Fibroblast of skin of abdomen (primary cell): ENCODE data around the gene ERBIN. TPM values are rescaled to one million over a fixed set of nuclear protein-coding genes. Genes with fewer than 3 reads are reported as not detected.
"Not testable (repeated sequence)": the region's sequence is repeated elsewhere in the genome, so short reads cannot be mapped to it uniquely, and the experiment has no call there.

Source experiments
- DNase-seq: peaks from one replicate; pipeline ENCODE4 v3.0.0-alpha.2; 2013
- polyA plus RNA-seq, 2 experiments: library from polyadenylated mRNA; unstranded; fragments of 120-200 nt; gene quantifications; one replicate each; pipeline ENCODE4 v1.2.1, GENCODE V29; 2013; ENCODE audit not compliant: insufficient read length in 2 of 2

The ERBIN gene
- 47.9 TPM for polyA plus RNA-seq (2013, experiment 1 of 2; ENCODE audit: insufficient read length)
- 49.4 TPM for polyA plus RNA-seq (2013, experiment 2 of 2; ENCODE audit: insufficient read length)

DNA sequence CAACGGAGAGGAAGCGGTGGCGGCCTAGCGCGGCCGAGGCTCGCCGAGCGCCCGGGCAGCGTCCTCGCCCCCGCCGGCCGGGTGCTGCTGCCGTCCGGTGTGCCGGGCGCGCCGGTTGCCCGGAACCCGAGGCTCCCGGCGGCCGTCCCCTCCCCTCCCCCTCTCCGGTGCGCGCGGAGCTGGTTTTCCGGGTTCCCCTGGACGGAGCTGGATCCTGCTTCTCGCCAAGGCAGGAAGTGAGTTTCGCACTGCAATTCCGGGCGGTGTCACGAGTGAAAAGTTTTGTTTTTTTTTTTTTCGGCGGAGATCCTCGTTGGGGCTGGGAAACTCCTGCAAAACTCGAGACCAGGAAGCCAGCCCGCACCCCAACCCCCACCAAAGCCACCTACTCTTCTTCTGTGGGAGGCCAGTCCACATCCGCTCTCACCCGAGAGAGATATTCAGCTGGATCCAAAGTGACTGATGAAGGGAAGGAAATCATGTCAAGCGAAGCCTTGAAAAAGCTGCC lies at the start of gene ERBIN:
Gene ERBIN, plus strand, starts transcription at position 300 of the 508 bp plus-strand sequence. CDS start 66,144 bp downstream, outside the sequence.
- peak; percentile 81 for DNase-seq

GRCh38 chr5:65876970-65877369 lies 49.4 kb upstream of the ERBIN start:
- DNase-seq = no peak

GRCh38 chr5:65879668-65880256 lies 46.6 kb upstream of the ERBIN start:
- peak; percentile 91 for DNase-seq

GRCh38 chr5:65880496-65881072 lies 45.8 kb upstream of the ERBIN start:
- no peak for DNase-seq

GRCh38 chr5:65882278-65882677 lies 44.1 kb upstream of the ERBIN start:
- no peak for DNase-seq

- DNase-seq = no peak
Measured at GRCh38 chr5:65883461-65883860, 42.9 kb upstream of the ERBIN start.

GRCh38 chr5:65886387-65886786 lies 40.0 kb upstream of the ERBIN start:
- no peak for DNase-seq

DNA sequence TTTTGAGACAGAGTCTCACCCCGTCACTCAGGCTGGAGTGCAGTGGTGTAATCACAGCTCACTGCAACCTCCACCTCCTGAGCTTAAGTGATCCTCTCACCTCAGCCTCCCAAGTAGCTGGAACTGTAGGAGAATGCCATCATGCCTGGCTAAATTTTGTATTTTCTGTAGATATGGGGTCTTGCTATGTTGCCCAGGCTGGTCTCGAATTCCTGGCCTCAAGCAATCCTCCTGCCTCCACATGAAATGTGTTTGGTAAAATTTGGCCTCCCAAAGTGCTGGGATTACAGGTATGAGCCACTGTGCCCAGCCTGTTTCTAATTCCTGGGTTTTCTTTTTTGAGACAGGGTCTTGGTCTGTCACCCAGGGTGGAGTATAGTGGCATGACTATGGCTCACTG lies 34.4 kb upstream of the ERBIN start:
- not testable (repeated sequence) for DNase-seq

DNA sequence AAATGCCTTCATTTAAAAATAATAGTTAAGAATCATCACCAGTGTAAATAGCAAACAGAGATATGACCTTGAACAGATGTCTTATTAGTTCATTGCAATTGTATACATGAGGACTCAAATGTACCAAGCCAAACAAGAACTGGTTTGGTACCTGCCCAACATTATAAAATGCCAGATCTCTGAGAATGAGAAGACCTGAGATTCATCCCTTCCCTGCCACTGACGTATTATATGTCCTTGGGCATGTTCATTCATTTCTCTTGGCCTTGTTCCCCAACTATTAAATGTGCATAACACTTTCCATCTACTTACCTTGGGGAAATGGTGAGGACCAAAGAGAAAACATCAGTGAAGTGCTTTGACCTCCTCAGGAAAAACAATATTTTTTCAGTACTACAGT lies 33.6 kb upstream of the ERBIN start:
- no peak for DNase-seq

DNA sequence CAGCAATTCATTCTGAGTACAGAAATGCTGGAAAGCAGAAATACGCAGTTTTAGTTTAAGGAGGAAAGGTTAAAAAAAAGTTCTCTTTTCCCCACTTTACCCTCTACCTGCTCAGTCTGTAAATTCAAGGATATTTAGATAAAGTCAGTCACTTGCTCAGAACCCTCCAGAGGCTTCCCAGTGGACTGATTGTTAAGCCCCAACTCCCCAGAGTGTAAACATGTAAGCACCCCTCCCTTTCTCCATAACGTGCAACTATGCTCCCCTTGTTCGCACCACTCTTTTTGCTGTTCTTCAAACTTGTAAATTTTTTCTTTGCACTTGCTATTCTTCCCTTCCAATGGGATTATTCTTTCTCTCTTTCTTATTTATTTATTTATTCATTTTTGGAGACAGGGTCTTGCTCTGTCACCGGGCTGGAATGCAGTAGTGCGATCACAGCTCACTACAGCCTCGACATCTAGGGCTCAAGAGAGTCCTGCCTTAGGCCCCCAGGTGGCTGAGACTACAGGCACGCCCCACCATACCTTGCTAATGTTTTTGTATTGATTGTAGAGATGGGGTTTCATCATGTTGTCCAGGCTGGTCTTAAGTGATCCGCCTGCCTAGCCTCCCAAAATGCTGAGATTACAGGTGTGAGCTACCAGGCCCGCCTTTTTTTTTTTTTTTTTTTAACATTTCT lies 32.5 kb upstream of the ERBIN start:
- no peak for DNase-seq

DNA sequence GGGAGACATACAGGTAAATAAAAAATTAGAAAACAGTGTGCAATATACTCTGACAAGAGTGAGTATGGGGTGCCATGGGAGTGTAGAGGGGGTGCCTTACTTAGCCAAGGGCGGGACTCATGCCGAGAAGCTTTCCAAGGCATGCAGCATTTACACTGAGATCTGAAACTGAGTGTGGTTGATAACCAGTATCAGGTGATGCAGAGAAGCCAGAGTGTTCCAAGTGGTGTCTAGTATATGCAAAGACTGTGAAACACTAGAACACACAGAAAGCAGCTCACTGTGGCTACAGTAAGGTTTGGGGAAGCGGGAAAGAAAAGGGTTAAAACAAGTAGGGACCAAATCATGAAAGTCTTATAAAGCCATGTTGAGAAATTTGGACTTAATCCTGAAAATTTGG lies 30.5 kb upstream of the ERBIN start:
- no peak for DNase-seq

- DNase-seq = no peak
Measured at GRCh38 chr5:65900746-65901145, 25.6 kb upstream of the ERBIN start.

GRCh38 chr5:65902104-65902503 lies 24.3 kb upstream of the ERBIN start:
- no peak for DNase-seq

GRCh38 chr5:65903581-65903980 lies 22.8 kb upstream of the ERBIN start:
- no peak for DNase-seq

GRCh38 chr5:65906256-65906655 lies 20.1 kb upstream of the ERBIN start:
- DNase-seq = no peak

DNA sequence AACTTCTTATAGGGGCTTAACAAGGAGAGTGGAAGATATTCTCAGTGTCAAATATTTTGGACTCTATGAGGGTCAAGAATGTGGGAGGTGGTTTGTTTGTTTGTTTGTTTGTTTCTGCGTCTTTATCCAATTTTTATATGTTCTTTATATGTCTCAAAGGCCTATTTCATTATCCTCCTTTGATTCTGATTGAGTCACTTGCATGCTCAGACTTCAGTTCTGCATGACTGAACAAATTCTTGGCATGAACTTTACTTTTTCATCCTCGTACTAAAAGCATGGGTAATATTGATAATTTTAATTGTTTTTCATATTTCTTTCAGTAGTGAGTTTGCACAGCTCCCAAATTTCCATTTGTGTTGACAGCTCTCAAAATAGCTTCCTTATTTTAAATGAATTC lies 19.2 kb upstream of the ERBIN start:
- peak; percentile 62 for DNase-seq

GRCh38 chr5:65910711-65911110 lies 15.7 kb upstream of the ERBIN start:
- no peak for DNase-seq

- DNase-seq = no peak
Measured at GRCh38 chr5:65912311-65912710, 14.1 kb upstream of the ERBIN start.

GRCh38 chr5:65913519-65913918 lies 12.9 kb upstream of the ERBIN start:
- DNase-seq = no peak

DNA sequence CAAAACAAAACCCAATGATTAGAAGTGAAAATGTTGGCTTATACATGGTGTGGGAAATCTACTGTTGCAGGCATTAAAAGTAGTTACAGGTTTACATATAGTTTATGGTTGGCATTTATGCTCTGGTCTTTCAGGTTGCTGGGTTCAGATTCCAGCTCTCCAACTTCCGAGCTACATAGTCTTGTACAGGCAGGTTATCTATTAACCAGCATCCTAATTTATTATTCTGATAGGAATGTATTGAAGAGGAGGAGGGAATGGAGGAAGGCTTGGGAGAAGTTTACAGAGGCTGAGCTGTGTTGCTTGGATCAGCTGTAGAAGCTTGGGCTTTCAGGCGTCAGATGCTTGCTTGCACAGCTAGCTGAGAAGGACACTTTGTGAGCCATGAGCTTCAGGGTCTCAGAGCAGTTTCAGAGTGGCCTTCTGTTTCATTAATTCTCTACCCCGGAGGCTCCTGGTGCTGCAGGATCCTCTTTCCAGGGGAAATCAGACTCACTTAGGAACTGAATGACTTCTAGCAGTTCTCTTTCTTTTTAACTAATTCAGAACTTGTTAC lies 11.7 kb upstream of the ERBIN start:
- no peak for DNase-seq

GRCh38 chr5:65915661-65916060 lies 10.7 kb upstream of the ERBIN start:
- not testable (repeated sequence) for DNase-seq

DNA sequence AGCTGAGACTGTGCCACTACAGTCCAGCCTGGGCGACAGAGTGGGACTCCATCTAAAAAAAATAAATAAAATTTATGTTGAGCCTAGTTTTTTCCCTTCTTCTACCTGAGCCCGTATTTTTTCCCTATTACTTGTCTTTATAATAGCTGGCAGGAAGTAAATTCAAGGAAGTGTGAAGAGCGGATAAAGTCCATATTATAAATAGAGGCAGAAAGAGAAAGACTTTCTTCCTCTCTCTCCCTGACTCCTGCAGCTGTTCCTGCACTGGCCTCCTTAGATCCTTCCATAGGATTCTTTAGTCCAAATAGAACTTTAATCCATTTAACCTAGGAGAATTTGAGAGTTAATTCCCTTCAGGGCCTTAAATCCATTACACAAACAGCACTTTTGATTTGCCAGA lies 10.3 kb upstream of the ERBIN start:
- DNase-seq = no peak

- no peak for DNase-seq
Measured at GRCh38 chr5:65916636-65917035, 9.7 kb upstream of the ERBIN start.

DNA sequence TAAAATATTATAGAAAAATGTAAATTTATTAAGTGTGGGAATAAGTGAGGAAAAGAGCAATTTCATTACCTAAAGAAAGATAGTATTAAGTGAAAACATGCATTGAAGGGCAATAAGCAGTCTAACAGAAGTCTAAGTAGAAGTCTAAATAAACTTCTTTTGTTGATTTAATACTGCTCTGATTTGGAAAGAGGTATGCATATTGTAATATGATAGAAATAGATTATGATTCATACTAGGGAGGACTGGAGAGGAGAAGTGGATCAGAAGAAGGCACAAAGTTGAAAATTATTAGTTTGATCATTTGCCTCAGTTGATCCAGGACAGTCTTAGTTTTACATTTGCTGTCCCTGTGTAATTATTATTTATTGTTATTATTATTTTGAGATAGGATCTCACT lies 6.6 kb upstream of the ERBIN start:
- DNase-seq = no peak
